Measurements from ENCODE around the gene CANT1. TPM values are rescaled to one million over a fixed set of nuclear protein-coding genes. Genes with fewer than 3 reads are reported as not detected.

Gene CANT1
- total RNA-seq, 1 experiment from 2014 or later = 116 TPM

- Histone ChIP-seq H3F3A (ENCODE audit: insufficient read depth, low read depth) (peaks cover 15% of the 10 kb centered on the region; the same call in 1 of the 2 replicates), H3K4me2 (no peak overlapping the region), H3K4me1 (replicated peaks; ENCODE audit: insufficient read depth) (peaks cover 50% of the 10 kb centered on the region), H4K20me1 (ENCODE audit: insufficient read depth) (no peaks in the 10 kb centered on the region), H3K4me3 (no peak overlapping the region), H3K79me2 (ENCODE audit: low read depth) (no peaks in the 10 kb centered on the region), H3K9me2 (ENCODE audit: insufficient read depth) (no peaks in the 10 kb centered on the region), H3K27ac (no peak overlapping the region), H3K9me3 (ENCODE audit: insufficient read depth, low read depth) (no peaks in the 10 kb centered on the region), H3K27me3 (ENCODE audit: insufficient read depth, low read depth) (no peaks in the 10 kb centered on the region), H2AFZ (no peak overlapping the region), H3K36me3 (ENCODE audit: low read depth) (no peaks in the 10 kb centered on the region)
- no TSS peak for BruUV-seq (replicated peaks)
- DNase-seq = peak in 1 of 2 experiments; percentile 37
- POLR2A ChIA-PET (ENCODE audit: unreplicated experiment) = no interaction called here
- intact Hi-C loops (cut with micrococcal nuclease; ENCODE audit: unreplicated experiment) = loop anchor here (5.0 kb wide), 1 partner anchor 35 kb away; no protein-coding TSS in a partner anchor
- CTCF ChIA-PET = no interaction called here
- TF ChIP-seq CTCF (conservative IDR thresholded peaks at IDR 0.05) (no peak), EZH2 (IDR thresholded peaks at IDR 0.05; ENCODE audit: low read depth) (no peak)
Observed at GRCh38 chr17:78957128-78957527, 52.4 kb downstream of the CANT1 start.

- intact Hi-C loops (cut with micrococcal nuclease; ENCODE audit: unreplicated experiment) = loop anchor here (1.0 to 5.0 kb wide), 2 partner anchors 22 to 34 kb away; no protein-coding TSS in a partner anchor
- ChIA-PET CTCF (no interaction called here), POLR2A (ENCODE audit: unreplicated experiment) (no interaction called here)
- TF ChIP-seq CTCF (conservative IDR thresholded peaks at IDR 0.05) (no peak), EZH2 (IDR thresholded peaks at IDR 0.05; ENCODE audit: low read depth) (no peak)
- peaks cover 42% of the 10 kb centered on the region for H3K4me1 ChIP-seq (replicated peaks; ENCODE audit: insufficient read depth)
- DNase-seq = peak; percentile 60 to 61
- peak overlapping the region; percentile 50; the same call in 1 of the 2 replicates for H3K4me2 ChIP-seq
- H3K79me2 ChIP-seq (ENCODE audit: low read depth) = no peaks in the 10 kb centered on the region
- peaks cover 11% of the 10 kb centered on the region; the same call in 1 of the 2 replicates for H3F3A ChIP-seq (ENCODE audit: insufficient read depth, low read depth)
- no peaks in the 10 kb centered on the region for H3K36me3 ChIP-seq (ENCODE audit: low read depth)
- H3K9me2 ChIP-seq (ENCODE audit: insufficient read depth) = no peaks in the 10 kb centered on the region
- H3K27me3 ChIP-seq (ENCODE audit: insufficient read depth, low read depth) = no peaks in the 10 kb centered on the region
- no peak overlapping the region for H3K4me3 ChIP-seq
- BruUV-seq (replicated peaks) = no TSS peak
- H4K20me1 ChIP-seq (ENCODE audit: insufficient read depth) = no peaks in the 10 kb centered on the region
- H2AFZ ChIP-seq = 0 out of 2 replicates have a peak overlapping the region, but pooled peaks have one; percentile 41
- H3K27ac ChIP-seq = no peak overlapping the region
- no peaks in the 10 kb centered on the region for H3K9me3 ChIP-seq (ENCODE audit: insufficient read depth, low read depth)
Observed at GRCh38 chr17:78956254-78956653, 53.3 kb downstream of the CANT1 start.

GRCh38 chr17:78954684-78955083, 54.9 kb downstream of the CANT1 start:
- H3K79me2 ChIP-seq (ENCODE audit: low read depth) = no peaks in the 10 kb centered on the region
- no peak for TF ChIP-seq CTCF (conservative IDR thresholded peaks at IDR 0.05)
- no peak for TF ChIP-seq EZH2 (IDR thresholded peaks at IDR 0.05; ENCODE audit: low read depth)
- no peak overlapping the region for H3K4me3 ChIP-seq
- no peaks in the 10 kb centered on the region for H3K36me3 ChIP-seq (ENCODE audit: low read depth)
- H3K9me3 ChIP-seq (ENCODE audit: insufficient read depth, low read depth) = no peaks in the 10 kb centered on the region
- H2AFZ ChIP-seq = no peak overlapping the region
- no peak for DNase-seq
- peaks cover 36% of the 10 kb centered on the region for H3K4me1 ChIP-seq (replicated peaks; ENCODE audit: insufficient read depth)
- H3F3A ChIP-seq (ENCODE audit: insufficient read depth, low read depth) = peaks cover 11% of the 10 kb centered on the region; the same call in 1 of the 2 replicates
- POLR2A ChIA-PET (ENCODE audit: unreplicated experiment) = no interaction called here
- no peak overlapping the region for H3K4me2 ChIP-seq
- BruUV-seq (replicated peaks) = no TSS peak
- H4K20me1 ChIP-seq (ENCODE audit: insufficient read depth) = no peaks in the 10 kb centered on the region
- H3K27ac ChIP-seq = no peak overlapping the region
- no peaks in the 10 kb centered on the region for H3K9me2 ChIP-seq (ENCODE audit: insufficient read depth)
- CTCF ChIA-PET = no interaction called here
- intact Hi-C loops (cut with micrococcal nuclease; ENCODE audit: unreplicated experiment) = loop anchor here (5.0 kb wide), 1 partner anchor 32 kb away; no protein-coding TSS in a partner anchor
- H3K27me3 ChIP-seq (ENCODE audit: insufficient read depth, low read depth) = no peaks in the 10 kb centered on the region

Measured in PC-9 (cell line).